NB4 (cell line): ENCODE measurements around the gene NID2.

Source experiments
- CTCF ChIP-seq: IDR thresholded peaks from one replicate; pipeline ENCODE4 v1.5.1; 2012; ENCODE audit warnings: low read depth, low read length
- MYC ChIP-seq: IDR thresholded peaks from 2 replicates; pipeline ENCODE4 v1.6.1; 2011; ENCODE audit warnings: low read depth, low read length
- POLR2A ChIP-seq: IDR thresholded peaks from 2 replicates; pipeline ENCODE4 v1.6.1; 2011; ENCODE audit warnings: mild to moderate bottlenecking; ENCODE audit not compliant: insufficient read length; ENCODE audit errors: extremely low read depth

GRCh38 chr14:52007637-52008036, 61.2 kb downstream of the NID2 start:
- TF ChIP-seq CTCF (no peak), POLR2A (no peak), MYC (no peak)
